ENCODE measurements around the gene SETD2. TPM values are rescaled to one million over a fixed set of nuclear protein-coding genes. Genes with fewer than 3 reads are reported as not detected.

The SETD2 gene
- total and polyA plus RNA-seq, 4 donors = 7.6 to 37.6 (median 19.0) TPM

- DNase-seq (ENCODE audit: low spot score) = no peak
- Histone ChIP-seq H3K4me3 (ENCODE audit: low read depth in 1 of 3, low read length in 3 of 3) (no peak overlapping the region), H3K9me3 (ENCODE audit: control insufficient read depth in 4 of 4, low read length in 3 of 4) (no peaks in the 10 kb centered on the region), H3K9ac (ENCODE audit: low read depth in 1 of 2, low read length in 2 of 2) (no peak overlapping the region), H3K27me3 (ENCODE audit: control insufficient read depth in 4 of 4, insufficient read depth in 4 of 4, low read length in 3 of 4) (no peaks in the 10 kb centered on the region), H3K27ac (ENCODE audit: low read depth in 1 of 2, low read length in 2 of 2) (no peak overlapping the region), H3K4me1 (ENCODE audit: control insufficient read depth in 4 of 4, insufficient read depth in 4 of 4, low read length in 3 of 4) (peaks cover 6 to 15% (median 9%) of the 10 kb centered on the region in 4 donors), H3K36me3 (ENCODE audit: control insufficient read depth in 4 of 4, insufficient read depth in 3 of 4, low read depth in 1 of 4, low read length in 3 of 4) (no peaks in the 10 kb centered on the region)
- 79% methylated on average over 2 of the region's 2 CpGs for WGBS
- no peak for TF ChIP-seq ZBTB33 (IDR thresholded peaks at IDR 0.05)
- TF ChIP-seq TAF1 (conservative IDR thresholded peaks at IDR 0.05) = no peak
- TF ChIP-seq NR2F2 (IDR thresholded peaks at IDR 0.05) = no peak
- no peak for TF ChIP-seq REST (IDR thresholded peaks at IDR 0.05)
- no peak for TF ChIP-seq YY1 (IDR thresholded peaks at IDR 0.05)
- no peak for TF ChIP-seq ATF3 (IDR thresholded peaks at IDR 0.05)
- TF ChIP-seq RAD21 (IDR thresholded peaks at IDR 0.05) = no peak
- no peak for TF ChIP-seq CTCF (IDR thresholded peaks at IDR 0.05; ENCODE audit: low read depth, low read length, missing input control)
- TF ChIP-seq FOXA2 (IDR thresholded peaks at IDR 0.05) = no peak
- no peak for TF ChIP-seq FOXA1 (IDR thresholded peaks at IDR 0.05)
- no peak for TF ChIP-seq EGR1 (IDR thresholded peaks at IDR 0.05; ENCODE audit: low read depth in 2 of 2)
- no peak for TF ChIP-seq GABPA (IDR thresholded peaks at IDR 0.05 in 1 of 2, conservative IDR thresholded peaks at IDR 0.05 in 1 of 2)
- TF ChIP-seq SP1 (IDR thresholded peaks at IDR 0.05) = no peak
- TF ChIP-seq RXRA (IDR thresholded peaks at IDR 0.05) = no peak
- no peak for TF ChIP-seq MAX (IDR thresholded peaks at IDR 0.05)
- TF ChIP-seq JUND (IDR thresholded peaks at IDR 0.05) = no peak
- no peak for TF ChIP-seq HNF4A (conservative IDR thresholded peaks at IDR 0.05)
- TF ChIP-seq HNF4G (IDR thresholded peaks at IDR 0.05) = no peak
Measured at GRCh38 chr3:46982546-46982945, 181.4 kb downstream of the SETD2 start.
